Jurkat, Clone E6-1 (cell line): ENCODE measurements around the gene SETMAR.
A peak's percentile ranks its signal among the peaks of the same experiment; 100 is the strongest.

Experiments
- DNase-seq: peaks from one replicate; pipeline ENCODE4 v3.0.0-alpha.2; 2011; ENCODE audit warnings: low read depth, low spot score
- H3K4me3 ChIP-seq: 2 replicates; pipeline ENCODE4 v1.5.1; 2011; ENCODE audit warnings: mild to moderate bottlenecking, low read length, control low read depth, moderate library complexity

Gene SETMAR

DNA sequence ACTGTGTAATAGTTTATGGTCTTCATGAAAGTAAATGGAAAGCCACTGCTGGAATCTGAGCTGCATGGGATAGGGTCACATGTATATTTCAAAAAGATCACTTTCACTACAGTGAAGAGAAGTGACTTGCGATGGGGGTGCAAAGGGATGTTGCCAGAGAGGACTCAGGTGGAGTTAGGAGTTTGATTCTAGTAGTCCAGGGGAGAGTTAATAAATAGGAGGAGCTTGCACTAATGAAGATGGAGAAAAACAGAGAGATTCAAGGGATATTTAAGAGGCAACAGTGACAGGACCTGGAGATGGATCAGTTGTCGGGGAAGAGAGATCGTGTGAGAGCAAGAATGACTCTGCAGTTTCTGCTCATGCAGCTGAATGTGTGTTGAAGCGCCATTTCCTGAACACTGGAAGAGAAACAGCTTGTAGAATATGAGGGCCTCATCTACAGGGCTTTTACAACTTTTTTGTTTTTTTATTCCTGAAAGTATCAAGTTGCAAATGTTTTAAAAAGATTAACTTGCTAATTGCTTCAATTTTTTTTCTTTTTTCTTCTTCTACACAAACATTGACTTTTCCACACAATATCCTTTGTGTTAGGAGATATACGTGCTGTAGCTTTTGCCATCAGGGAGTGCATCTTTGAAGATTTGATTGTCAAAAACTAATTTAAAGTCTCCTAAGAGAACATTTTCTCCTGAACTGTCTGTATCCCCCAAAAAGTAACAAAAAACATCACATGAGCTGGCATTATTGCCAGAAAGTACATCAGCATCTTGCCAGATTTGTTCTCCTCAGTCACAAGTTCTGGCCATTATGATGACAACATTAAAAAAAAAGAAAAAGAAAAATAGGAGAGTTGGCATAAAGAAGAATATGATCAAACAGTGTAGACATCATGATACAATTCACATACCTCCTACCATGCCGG, 37.5 kb downstream of the SETMAR start:
- no peak for DNase-seq
- H3K4me3 ChIP-seq = no peak overlapping the region

DNA sequence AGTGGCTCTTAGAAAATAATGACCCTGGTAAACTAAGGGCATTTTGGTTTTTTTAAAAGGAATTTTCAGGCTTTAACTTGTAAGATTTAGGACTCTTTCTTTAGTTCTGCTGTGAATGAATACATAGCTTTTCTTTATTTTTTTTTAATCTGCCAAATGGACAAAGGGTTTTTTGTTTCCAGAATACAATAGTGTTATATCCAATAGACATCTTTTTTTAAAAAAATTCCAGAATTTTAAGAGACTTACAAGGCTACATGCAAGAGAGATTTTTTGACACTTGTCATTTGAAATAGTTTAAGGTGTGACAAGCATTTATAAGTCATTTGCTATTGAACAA, 38.1 kb downstream of the SETMAR start:
- DNase-seq = no peak
- H3K4me3 ChIP-seq = no peak overlapping the region

GRCh38 chr3:4343258-4343657, 40.1 kb downstream of the SETMAR start:
- no peak for DNase-seq
- no peak overlapping the region for H3K4me3 ChIP-seq

GRCh38 chr3:4350789-4351163, 47.6 kb downstream of the SETMAR start:
- peak; percentile 76 for DNase-seq
- no peak overlapping the region for H3K4me3 ChIP-seq

GRCh38 chr3:4351164-4351855, 48.1 kb downstream of the SETMAR start:
- DNase-seq = no peak
- no peak overlapping the region for H3K4me3 ChIP-seq

DNA sequence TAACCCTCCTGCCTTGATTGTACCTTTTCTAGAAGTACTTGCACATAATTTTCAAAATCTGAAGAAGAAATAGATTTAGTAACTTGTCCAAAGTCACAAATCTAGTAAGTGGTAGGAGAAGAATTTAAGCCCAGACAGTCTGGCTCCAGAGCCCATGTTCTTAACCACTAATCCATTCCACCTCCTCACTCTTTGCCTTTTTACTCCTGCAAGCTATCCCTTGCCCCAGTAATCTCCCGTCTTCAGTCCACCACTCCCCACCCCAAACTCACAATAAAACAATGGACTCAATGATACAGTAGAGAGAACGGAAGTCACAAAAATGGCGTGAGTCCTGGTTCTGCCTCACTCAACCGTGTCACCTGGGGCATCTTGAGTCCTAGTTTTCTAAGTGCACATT, 48.7 kb downstream of the SETMAR start:
- no peak for DNase-seq
- no peak overlapping the region for H3K4me3 ChIP-seq

DNA sequence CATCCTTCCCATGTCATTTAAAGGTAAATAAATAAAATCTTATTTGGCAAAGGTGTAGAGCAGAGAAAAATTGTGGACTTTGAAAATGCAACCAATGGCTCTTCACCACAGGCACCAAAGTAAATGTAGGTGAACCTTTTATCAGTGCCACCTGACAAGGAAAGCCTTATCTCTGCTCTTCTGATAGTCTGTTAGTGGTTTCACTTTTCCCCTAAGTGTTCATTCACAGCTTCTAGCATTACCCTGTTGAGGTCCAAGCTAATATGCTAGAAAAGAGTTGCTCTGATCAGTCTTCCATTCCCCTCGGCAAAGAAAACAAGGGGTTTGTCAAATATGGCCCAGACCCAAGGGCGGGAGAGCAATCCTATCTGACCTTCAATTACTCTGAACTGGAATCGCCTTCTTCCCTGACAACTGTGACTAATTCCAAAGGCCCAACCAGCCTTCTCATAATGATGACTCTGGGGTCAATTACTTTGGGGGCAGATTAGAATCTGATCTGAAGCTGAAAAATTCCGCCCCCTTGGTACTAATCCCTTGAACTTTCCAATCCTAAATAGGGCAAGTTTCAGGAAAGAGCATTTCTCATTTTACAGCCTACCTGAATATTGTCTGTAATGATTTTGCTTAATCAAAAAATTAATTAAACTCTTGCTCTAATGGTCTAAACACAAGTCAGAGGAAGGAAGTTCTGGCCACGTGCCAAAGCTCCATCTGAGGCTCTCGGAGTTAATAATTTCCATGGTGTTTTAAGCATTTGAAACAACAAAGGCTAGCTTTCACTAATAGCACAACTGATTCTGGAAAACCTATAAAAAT, 52.4 kb downstream of the SETMAR start:
- no peak overlapping the region for H3K4me3 ChIP-seq
- peak; percentile 59 for DNase-seq

DNA sequence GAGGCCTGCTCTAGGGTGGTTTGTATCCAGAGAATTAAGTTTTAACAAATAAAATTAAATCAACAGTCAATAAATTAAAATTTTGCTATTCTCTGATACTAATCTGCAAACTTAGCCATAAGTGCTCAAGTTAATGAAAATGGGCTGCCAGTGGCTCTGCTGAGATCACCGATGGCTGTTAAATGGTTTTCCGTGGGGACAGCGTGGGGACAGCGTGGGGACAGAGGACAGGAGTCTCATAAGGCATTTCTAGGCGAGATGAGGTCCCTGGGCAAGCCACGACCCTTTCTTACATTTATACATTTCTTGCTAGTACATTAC, 53.0 kb downstream of the SETMAR start:
- no peak overlapping the region for H3K4me3 ChIP-seq
- no peak for DNase-seq

- DNase-seq = no peak
- no peak overlapping the region for H3K4me3 ChIP-seq
Measured at GRCh38 chr3:4356546-4357410, 53.6 kb downstream of the SETMAR start.

DNA sequence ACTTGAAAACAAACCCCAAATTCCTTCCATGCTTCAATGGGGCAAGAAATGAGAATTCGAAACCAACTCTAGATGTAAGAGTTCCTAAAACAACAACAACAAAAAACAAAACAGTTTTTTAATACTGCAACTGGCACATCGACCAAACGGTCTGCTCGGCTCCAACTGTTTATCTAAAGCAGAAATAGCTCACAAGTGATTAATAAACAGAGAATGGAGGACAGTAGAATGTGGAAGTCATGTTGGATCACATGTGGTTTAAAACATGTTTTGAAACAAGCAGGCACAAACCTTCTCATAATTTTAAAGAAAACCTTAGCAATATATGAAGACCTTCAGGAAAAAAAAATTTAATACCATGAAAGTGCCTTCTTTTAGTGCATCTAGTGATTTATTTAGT, 55.1 kb downstream of the SETMAR start:
- no peak overlapping the region for H3K4me3 ChIP-seq
- DNase-seq = no peak

- DNase-seq = no peak
- H3K4me3 ChIP-seq = no peak overlapping the region
Measured at GRCh38 chr3:4359805-4360502, 56.8 kb downstream of the SETMAR start.

GRCh38 chr3:4360817-4361216, 57.6 kb downstream of the SETMAR start:
- H3K4me3 ChIP-seq = no peak overlapping the region
- DNase-seq = no peak

GRCh38 chr3:4362523-4362922, 59.4 kb downstream of the SETMAR start:
- DNase-seq = no peak
- H3K4me3 ChIP-seq = no peak overlapping the region
